ENCODE measurements around the gene CDS2. TPM values are rescaled to one million over a fixed set of nuclear protein-coding genes. Genes with fewer than 3 reads are reported as not detected.

CDS2 gene
- polyA plus RNA-seq, 1 donor: 19.3 TPM

DNA sequence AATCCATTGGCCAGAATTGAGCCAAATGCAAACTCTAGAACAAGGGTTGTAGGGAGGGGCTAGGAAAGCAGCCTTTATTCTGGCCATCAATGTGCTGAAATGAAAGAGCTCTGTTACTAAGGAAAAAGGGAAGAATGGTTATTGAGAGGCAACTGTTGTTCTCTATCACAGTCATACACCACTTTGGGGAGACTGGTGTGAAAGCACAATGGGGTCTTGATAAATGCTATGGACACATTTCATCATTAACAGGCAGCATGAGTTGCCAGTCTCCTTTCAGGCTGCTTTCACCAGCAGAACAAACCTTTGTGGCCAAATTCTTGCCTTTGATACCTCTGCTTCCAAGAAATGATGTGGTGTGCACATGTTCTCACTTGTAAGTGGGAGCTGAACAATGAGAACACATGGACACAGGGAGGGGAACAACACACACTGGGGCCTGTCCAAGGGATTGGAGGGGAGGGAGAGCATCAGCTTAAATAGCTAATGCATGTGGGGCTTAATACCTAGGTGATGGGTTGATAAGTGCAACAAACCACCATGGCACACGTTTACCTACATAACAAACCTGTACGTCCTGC, 86.2 kb downstream of the CDS2 start:
- DNase-seq: no peak

DNA sequence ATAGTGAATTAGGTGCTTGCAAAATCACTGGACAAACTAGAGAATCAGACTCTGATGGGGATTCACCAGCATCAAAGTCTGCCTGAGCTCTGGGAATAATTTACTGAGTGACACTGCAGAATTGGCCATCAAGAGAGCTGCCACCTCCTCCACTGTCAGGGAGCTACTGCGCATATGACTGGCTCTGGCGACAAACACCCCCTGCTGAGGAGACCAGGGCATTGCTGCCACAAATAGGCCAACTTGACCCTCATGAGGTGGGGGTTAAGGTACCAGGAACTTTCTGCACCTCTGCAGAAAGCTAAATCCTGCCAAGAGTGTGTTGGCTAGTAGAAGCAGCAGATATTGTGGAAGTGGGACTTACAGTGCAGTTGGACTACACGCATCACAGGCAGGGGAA, 88.0 kb downstream of the CDS2 start:
- DNase-seq: no peak

DNA sequence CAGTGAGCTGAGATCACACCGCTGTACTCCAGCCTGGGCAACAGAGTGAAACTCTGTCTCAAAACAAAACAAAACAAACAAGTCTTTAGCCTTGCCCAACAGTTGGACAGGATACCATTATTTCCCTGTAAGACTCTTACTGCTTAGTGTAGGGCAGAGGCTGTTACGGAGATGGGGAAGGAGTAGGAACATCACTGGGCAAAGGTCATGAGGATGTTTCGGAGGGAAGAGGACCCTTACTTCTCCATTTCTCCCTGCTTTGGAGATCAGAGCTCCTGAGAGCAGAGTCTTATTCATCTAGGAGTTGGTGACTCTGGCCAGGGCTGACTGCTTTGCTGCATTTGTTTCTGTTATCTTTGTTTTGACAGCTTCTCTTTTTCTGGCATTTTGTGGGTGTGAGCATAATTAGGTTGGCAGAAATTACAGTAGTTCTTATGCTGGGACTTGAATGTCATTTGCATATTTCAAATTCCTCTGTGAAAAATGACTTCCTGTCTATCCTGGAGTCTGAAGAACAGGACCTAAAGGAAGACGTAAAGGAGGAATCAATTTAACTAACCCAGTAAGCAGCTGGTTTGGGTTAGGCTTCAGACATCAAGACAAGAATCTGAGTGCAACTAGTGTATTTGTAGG, 89.0 kb downstream of the CDS2 start:
- DNase-seq: no peak

DNA sequence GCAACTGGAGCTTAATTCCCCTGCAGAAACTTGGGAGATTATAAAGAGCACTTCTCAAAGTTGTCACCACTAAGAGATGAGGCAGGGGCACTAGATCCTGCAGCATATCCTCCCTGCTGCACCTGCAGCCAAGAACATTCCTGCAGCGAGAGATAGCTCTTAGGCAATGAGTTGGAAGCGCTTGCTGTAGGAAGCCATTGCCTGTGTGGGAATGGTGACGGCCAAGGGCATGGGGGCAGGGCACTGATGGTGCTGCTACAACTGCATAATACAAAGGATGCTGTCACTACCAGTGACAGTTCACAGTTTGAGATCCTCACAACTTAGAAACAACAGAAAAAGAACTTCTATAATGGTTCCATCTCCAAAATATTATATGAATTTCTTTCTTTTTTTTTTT, 89.9 kb downstream of the CDS2 start:
- DNase-seq: no peak

DNA sequence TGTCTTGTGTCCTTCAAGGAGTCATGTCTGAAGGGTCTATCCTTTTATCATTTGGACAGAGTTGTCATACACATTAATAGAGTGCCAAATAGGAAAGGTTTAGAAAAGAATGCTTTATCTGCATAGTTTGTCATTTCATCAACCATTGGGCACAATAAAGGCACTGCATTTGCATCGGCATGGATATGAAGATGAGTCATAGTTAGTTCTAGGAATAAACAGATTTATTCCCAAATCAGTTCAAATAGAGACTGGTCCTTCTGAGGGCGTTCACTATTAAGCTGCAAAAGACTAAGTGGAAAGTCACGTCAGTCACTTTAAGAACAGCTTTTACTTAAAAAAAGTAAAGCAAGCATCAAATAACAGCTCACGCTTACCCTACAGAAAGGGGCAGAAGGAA, 90.8 kb downstream of the CDS2 start:
- DNase-seq: no peak

DNA sequence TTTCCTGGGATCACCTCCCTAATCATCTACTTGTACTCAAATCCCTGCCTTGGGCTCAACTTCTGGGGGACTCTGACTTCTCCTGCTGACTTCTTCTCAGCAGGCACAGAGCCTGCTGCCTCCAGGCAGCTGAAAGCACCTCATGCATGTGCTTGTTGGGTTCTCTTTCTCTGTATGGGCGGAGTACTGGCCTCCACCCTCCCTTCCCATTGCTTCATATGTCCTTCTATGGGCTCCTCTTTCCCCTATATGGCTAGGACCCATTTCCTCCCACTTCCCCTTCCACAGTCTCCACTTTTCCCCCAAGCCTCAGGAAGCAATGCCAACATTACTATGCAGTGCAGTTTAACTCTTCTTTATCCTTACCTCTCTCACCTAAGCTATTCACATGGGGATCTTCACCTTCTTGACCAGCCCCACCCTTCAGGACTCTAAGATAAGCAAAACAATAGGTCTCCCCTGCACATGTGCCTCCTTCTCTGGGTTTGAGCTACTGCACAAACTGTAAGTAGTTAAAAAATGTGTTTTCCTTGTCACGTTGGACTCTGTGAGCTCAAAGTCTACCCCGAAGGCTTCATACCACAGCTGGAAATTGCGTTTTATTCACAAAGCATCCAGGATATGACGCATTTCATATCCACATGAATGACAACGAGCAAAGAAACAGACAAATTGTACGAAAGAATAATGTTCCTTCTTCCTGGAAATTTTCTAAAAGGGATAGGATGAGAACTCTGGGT, 93.7 kb downstream of the CDS2 start:
- no peak for DNase-seq

DNA sequence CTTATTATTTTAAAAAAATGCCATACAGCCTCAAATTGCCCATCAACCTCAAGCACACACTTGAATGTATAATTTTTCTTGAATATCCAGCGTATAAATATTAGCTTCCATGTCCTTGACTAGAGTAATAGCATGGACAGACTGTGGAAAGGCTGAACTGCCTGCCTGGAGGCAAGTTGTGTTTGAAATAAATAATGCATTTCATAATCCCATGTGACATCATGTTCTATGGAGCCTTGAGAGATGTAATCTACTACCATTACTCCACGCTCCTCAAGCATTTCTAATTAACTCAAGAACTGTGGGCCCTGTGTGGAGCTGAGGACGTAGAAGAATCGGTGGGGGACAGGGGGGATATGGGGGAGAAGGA, 94.2 kb downstream of the CDS2 start:
- DNase-seq: no peak

DNA sequence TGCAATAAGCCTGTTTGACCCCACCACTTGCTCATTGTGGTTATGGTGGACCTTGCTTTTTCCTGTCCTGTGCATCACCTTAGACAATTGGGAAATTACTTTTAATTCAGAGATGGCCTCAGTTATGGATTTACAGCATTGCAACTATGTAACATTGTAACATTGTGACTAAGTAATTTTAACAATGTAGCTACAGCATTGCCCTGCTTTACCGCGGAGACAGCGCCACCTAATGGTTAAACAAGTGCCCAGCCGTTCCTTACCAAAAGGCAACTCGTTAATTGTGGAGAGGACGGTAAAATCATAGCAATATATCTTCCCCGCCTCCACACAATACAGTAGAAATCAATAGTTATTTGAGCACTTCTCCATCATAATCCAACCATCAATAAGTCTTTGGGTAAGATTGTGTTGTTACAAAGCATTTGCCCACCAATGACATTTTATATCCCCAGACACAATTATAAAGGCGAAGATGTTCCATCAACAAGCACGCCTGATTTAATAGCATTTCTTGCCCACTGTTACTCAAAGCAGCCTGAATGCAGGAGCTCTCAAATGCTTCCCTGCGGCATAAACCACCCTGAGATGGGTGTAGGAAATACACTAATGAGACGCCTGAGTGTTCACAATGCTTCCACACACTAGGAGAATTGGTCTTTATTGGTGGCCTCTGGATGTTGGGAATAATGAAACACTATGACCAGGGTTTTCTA, 96.3 kb downstream of the CDS2 start:
- no peak for DNase-seq

DNA sequence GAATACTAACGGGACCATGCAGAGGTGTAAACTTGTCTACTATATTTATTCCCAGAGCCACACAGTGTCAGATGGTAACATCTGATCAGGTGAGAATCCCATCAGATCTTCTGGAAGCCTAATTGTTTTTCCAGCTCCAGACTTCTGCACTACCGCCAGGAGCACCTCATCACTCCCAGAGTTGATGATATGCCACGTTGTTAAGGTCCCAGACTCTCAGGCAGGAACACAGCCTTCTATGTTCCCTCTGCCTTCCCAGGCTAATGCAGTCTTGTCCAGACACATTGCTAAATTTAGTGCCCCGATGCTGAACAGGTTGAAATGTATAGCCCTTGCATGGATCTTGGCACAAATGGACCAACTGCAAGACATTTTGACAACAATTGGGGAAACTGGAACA, 103.7 kb downstream of the CDS2 start:
- no peak for DNase-seq

DNA sequence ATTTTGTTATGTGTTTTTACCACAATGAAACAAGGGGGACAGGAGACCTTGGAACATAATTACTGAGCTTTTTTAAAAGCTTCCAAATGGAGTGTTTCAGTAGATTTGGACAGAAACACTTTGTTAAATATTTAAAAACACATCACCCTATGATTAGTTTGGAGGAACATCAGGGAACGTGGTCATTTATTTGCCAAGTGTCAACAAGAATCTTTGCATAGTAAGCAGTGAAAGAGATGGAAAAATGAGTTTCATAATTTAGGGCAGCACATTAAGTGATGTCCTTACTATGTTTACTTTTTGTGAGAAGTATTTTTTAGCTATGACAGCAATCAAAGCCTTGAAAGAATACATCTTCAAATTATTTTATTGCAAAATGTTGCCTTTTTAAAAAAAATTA, 107.3 kb downstream of the CDS2 start:
- DNase-seq: no peak

DNA sequence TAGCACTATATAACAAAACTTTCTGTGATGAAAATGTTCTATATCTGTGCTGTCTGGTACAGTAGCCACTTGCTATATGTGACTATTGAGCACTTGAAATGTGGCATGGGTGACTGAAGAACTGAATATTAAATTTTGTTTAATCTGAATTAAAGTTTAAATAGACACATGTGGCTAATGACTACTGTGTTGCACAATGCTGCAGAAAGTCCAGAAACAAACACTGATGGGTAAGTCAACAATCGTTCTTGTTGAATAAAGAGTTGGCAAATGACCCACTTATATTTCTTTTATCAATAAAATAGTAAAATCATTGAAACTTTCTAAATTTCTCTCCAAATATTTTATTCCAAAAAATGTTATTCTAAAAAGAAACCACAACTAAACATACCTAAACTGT, 108.2 kb downstream of the CDS2 start:
- no peak for DNase-seq

Other genes starting within 250 kb of the CDS2 start
- 11.4 TPM for gene SLC23A2, start 125.5 kb upstream of the CDS2 start, polyA plus RNA-seq (ENCODE audit: insufficient read length)
- gene TMEM230, start 13.9 kb upstream of the CDS2 start, polyA plus RNA-seq (ENCODE audit: insufficient read length): 88.8 TPM
- gene PCNA, start 7.0 kb upstream of the CDS2 start, polyA plus RNA-seq (ENCODE audit: insufficient read length): 54.9 TPM
- not detected for gene PROKR2, start 189.9 kb downstream of the CDS2 start, polyA plus RNA-seq (ENCODE audit: insufficient read length)